ENCODE results near the gene PTK6. TPM values are rescaled to one million over a fixed set of nuclear protein-coding genes. Genes with fewer than 3 reads are reported as not detected.

The PTK6 gene
- total RNA-seq, 1 experiment from 2014 or later: 6.7 TPM

DNA sequence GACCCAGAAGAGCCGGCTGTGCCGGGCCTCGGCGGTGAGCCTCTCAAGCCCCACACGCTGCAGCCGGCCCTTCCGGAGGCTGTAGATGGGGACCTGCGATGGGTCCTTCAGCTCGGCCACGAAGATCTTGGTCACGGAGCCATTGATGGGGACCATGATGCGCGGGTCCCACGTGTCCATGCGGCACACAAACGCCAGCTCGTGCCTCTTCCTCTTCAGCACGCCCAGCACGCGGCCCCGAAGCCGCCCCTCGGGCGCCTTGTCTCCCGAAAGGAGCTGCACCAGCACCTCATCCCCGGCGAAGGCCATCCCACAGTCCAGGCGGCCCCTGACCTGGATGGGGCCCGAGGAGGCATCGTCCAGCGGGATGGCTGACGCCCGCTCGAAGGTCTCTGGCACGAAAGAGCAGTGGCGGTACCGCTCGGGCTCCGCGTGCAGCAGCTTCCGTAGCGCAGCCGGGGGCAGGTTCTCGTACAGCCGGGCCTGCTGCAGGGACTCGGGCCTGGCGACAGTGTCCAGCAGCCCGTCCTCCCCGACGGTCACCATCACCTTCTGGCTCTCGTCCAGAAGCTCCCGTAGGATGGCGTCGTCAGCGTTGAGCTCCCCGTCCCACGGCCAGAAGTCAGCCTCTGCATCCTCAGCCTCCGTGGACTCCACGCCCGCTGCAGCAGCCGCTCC, 28.0 kb upstream of the PTK6 start:
- Histone ChIP-seq H3K4me1 (ENCODE audit: control insufficient read depth in 1 of 2, insufficient read depth in 2 of 2, low read length in 2 of 2) (no peaks in the 10 kb centered on the region), H3K27ac (ENCODE audit: low read depth, low read length) (no peak overlapping the region), H3K79me2 (ENCODE audit: insufficient read depth, low read length) (no peaks in the 10 kb centered on the region), H2AFZ (ENCODE audit: low read depth, low read length, poor library complexity, severe bottlenecking) (no peak overlapping the region), H3K4me3 (replicated peaks in 1 of 2; ENCODE audit: low read depth in 1 of 2, low read length in 2 of 2) (no peak overlapping the region), H3K27me3 (ENCODE audit: insufficient read depth, low read length) (no peaks in the 10 kb centered on the region), H3K9ac (ENCODE audit: low read length) (no peak overlapping the region), H4K20me1 (ENCODE audit: insufficient read depth) (no peaks in the 10 kb centered on the region), H3K4me2 (ENCODE audit: low read length) (no peak overlapping the region), H3K36me3 (ENCODE audit: control insufficient read depth in 1 of 2, insufficient read depth in 2 of 2, low read length in 2 of 2) (no peaks in the 10 kb centered on the region; a peak in 3 of 4 replicates), H3K9me3 (ENCODE audit: control insufficient read depth in 1 of 2, insufficient read depth in 1 of 2, low read depth in 1 of 2, low read length in 2 of 2) (no peaks in the 10 kb centered on the region), H3K9me2 (ENCODE audit: insufficient read depth) (no peaks in the 10 kb centered on the region)
- BruUV-seq (replicated peaks): no TSS peak
- POLR2A ChIA-PET: no interaction called here
- TF ChIP-seq, protein P1, sequence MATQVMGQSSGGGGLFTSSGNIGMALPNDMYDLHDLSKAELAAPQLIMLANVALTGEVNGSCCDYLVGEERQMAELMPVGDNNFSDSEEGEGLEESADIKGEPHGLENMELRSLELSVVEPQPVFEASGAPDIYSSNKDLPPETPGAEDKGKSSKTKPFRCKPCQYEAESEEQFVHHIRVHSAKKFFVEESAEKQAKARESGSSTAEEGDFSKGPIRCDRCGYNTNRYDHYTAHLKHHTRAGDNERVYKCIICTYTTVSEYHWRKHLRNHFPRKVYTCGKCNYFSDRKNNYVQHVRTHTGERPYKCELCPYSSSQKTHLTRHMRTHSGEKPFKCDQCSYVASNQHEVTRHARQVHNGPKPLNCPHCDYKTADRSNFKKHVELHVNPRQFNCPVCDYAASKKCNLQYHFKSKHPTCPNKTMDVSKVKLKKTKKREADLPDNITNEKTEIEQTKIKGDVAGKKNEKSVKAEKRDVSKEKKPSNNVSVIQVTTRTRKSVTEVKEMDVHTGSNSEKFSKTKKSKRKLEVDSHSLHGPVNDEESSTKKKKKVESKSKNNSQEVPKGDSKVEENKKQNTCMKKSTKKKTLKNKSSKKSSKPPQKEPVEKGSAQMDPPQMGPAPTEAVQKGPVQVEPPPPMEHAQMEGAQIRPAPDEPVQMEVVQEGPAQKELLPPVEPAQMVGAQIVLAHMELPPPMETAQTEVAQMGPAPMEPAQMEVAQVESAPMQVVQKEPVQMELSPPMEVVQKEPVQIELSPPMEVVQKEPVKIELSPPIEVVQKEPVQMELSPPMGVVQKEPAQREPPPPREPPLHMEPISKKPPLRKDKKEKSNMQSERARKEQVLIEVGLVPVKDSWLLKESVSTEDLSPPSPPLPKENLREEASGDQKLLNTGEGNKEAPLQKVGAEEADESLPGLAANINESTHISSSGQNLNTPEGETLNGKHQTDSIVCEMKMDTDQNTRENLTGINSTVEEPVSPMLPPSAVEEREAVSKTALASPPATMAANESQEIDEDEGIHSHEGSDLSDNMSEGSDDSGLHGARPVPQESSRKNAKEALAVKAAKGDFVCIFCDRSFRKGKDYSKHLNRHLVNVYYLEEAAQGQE (IDR thresholded peaks at IDR 0.05; ENCODE audit: low read depth): no peak
- TF ChIP-seq ZNF274 (IDR thresholded peaks at IDR 0.05; ENCODE audit: low read depth, low read length) (no peak), EZH2phosphoT487 (IDR thresholded peaks at IDR 0.05; ENCODE audit: borderline replicate concordance) (no peak), TCF7L2 (IDR thresholded peaks at IDR 0.05; ENCODE audit: borderline replicate concordance, extremely low read depth, insufficient read depth, insufficient read length) (no peak), EGR1 (IDR thresholded peaks at IDR 0.05; ENCODE audit: low read depth) (no peak), CEBPB (IDR thresholded peaks at IDR 0.05; ENCODE audit: low read depth) (no peak), FOSL1 (IDR thresholded peaks at IDR 0.05; ENCODE audit: low read depth) (no peak), ELF1 (IDR thresholded peaks at IDR 0.05; ENCODE audit: borderline replicate concordance, low read depth) (no peak), SP1 (IDR thresholded peaks at IDR 0.05; ENCODE audit: low read depth) (no peak), YY1 (IDR thresholded peaks at IDR 0.05; ENCODE audit: extremely low read depth, insufficient replicate concordance, low read depth, low read length) (no peak), ZFX (IDR thresholded peaks at IDR 0.05) (no peak), POLR2AphosphoS5 (IDR thresholded peaks at IDR 0.05; ENCODE audit: low read depth, low read length) (no peak), SIN3A (IDR thresholded peaks at IDR 0.05; ENCODE audit: low read depth) (no peak), RAD21 (IDR thresholded peaks at IDR 0.05; ENCODE audit: low read depth) (no peak), EZH2 (IDR thresholded peaks at IDR 0.05) (no peak), JUND (IDR thresholded peaks at IDR 0.05) (no peak), POLR2A (IDR thresholded peaks at IDR 0.05; ENCODE audit: borderline replicate concordance, extremely low read depth, insufficient read depth, insufficient read length) (no peak)
- TF ChIP-seq, protein P2, sequence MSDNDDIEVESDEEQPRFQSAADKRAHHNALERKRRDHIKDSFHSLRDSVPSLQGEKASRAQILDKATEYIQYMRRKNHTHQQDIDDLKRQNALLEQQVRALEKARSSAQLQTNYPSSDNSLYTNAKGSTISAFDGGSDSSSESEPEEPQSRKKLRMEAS (IDR thresholded peaks at IDR 0.05): no peak
- TF ChIP-seq, protein P3, sequence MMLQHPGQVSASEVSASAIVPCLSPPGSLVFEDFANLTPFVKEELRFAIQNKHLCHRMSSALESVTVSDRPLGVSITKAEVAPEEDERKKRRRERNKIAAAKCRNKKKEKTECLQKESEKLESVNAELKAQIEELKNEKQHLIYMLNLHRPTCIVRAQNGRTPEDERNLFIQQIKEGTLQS (IDR thresholded peaks at IDR 0.05): no peak
- TF ChIP-seq, protein P4, sequence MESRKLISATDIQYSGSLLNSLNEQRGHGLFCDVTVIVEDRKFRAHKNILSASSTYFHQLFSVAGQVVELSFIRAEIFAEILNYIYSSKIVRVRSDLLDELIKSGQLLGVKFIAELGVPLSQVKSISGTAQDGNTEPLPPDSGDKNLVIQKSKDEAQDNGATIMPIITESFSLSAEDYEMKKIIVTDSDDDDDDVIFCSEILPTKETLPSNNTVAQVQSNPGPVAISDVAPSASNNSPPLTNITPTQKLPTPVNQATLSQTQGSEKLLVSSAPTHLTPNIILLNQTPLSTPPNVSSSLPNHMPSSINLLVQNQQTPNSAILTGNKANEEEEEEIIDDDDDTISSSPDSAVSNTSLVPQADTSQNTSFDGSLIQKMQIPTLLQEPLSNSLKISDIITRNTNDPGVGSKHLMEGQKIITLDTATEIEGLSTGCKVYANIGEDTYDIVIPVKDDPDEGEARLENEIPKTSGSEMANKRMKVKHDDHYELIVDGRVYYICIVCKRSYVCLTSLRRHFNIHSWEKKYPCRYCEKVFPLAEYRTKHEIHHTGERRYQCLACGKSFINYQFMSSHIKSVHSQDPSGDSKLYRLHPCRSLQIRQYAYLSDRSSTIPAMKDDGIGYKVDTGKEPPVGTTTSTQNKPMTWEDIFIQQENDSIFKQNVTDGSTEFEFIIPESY (IDR thresholded peaks at IDR 0.05; ENCODE audit: extremely low read depth, insufficient replicate concordance, low read length): no peak
- CTCF ChIA-PET: no interaction called here
- no peak for DNase-seq (ENCODE audit: low read depth, low spot score)
- intact Hi-C loops (cut with micrococcal nuclease): no loop called here
- RAD21 ChIA-PET (ENCODE audit: low non-redundant PET in 1 of 2, low total read pairs in 2 of 2, uncharacterized antibody in 2 of 2, unreplicated experiment in 2 of 2): no interaction called here
- ATAC-seq: no peak

Data from HCT116 (cell line).